Measurements from ENCODE around the gene CEP152.
"Not testable (repeated sequence)": the region's sequence is repeated elsewhere in the genome, so short reads cannot be mapped to it uniquely, and the experiment has no call there.

The CEP152 gene, protein sequence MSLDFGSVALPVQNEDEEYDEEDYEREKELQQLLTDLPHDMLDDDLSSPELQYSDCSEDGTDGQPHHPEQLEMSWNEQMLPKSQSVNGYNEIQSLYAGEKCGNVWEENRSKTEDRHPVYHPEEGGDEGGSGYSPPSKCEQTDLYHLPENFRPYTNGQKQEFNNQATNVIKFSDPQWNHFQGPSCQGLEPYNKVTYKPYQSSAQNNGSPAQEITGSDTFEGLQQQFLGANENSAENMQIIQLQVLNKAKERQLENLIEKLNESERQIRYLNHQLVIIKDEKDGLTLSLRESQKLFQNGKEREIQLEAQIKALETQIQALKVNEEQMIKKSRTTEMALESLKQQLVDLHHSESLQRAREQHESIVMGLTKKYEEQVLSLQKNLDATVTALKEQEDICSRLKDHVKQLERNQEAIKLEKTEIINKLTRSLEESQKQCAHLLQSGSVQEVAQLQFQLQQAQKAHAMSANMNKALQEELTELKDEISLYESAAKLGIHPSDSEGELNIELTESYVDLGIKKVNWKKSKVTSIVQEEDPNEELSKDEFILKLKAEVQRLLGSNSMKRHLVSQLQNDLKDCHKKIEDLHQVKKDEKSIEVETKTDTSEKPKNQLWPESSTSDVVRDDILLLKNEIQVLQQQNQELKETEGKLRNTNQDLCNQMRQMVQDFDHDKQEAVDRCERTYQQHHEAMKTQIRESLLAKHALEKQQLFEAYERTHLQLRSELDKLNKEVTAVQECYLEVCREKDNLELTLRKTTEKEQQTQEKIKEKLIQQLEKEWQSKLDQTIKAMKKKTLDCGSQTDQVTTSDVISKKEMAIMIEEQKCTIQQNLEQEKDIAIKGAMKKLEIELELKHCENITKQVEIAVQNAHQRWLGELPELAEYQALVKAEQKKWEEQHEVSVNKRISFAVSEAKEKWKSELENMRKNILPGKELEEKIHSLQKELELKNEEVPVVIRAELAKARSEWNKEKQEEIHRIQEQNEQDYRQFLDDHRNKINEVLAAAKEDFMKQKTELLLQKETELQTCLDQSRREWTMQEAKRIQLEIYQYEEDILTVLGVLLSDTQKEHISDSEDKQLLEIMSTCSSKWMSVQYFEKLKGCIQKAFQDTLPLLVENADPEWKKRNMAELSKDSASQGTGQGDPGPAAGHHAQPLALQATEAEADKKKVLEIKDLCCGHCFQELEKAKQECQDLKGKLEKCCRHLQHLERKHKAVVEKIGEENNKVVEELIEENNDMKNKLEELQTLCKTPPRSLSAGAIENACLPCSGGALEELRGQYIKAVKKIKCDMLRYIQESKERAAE (N-terminal part only)

DNA sequence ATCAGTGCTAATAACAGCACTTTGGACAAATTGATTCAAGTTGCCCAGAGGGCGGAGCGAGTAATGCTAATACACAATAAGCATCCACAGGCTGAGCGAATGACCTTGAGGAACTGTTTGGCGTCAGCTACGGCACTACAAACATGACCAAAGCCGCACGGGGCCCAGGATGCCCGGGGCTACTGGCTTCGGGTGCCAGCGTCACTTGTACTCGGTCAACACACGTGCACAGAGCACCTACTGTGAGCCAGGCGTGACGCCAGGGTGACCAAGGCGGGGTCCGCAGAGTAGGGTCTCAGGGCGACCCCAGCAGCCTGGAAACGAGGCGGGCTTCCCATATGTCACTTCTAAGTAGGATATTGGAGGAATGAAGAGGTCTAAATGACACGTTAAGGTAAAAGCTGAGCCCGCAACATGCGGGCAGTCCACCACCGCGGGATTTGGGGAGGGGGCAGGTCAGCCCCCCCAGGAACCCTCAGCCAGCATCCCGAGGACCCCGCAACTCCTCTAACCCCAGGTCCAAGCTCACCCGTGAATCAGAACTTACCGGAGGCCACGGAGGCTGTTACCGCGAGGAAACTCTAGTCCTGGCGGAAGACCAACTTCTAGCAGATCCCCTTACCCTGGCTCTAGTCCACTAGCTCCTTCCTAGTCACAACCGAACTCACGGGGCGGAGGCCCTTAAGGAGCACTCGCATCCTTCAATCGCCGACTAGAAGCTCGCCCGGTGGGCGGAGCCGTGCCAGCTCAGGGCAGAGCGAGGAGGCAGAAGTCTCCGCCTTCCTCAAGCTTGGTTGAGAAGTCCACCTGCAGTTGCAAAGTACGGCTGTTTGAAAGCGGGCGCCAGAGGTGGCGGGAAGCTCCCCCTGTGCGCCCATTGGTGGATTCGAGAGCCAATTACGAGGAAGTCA lies at the start of gene CEP152:
TSS of gene CEP152 (minus strand) at position 656 of the 911 bp plus-strand sequence. CDS start 5,420 bp downstream, outside the sequence.
- Mint-ChIP-seq H3K4me3 (peak within 1 kb of the TSS; percentile 86), H3K9me3 (no peaks in the 10 kb centered on the region), H3K27ac (peak within 1 kb of the TSS; percentile 94), H3K4me1 (ENCODE audit: low read depth) (peaks cover 22% of the 10 kb centered on the region), H3K27me3 (peaks cover 3% of the 10 kb centered on the region), H3K36me3 (ENCODE audit: low read depth) (peaks cover 8% of the 10 kb centered on the region)
- intact Hi-C loops (cut with micrococcal nuclease) = loop anchor here (2.0 to 5.0 kb wide), 2 partner anchors 810 to 1337 kb away; partner anchors contain the start of genes DTWD1 and FAM227B

DNA sequence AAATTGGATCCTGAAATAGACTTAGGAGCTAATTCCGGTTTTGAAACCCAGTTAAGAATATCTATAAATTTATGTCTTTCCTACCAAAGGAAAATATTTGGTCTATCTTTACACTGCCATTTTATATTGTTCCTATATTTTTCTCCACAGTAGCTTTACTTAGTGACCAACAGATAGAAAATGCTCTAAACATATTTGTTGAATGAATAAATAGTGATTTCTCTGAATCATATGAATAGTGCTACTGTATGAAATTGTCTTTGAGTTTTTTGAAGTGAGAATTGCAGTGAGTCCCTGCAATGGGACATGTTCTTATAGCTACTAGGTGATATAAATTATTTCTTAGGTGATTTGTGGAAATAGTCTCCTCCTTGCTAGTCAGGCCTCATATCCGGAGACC lies 48.6 kb upstream of the CEP152 start:
- Mint-ChIP-seq H3K4me1 (ENCODE audit: low read depth) (peaks cover 13% of the 10 kb centered on the region), H3K4me3 (no peak overlapping the region), H3K27ac (no peak overlapping the region), H3K9me3 (no peaks in the 10 kb centered on the region), H3K36me3 (ENCODE audit: low read depth) (no peaks in the 10 kb centered on the region), H3K27me3 (no peaks in the 10 kb centered on the region)
- intact Hi-C loops (cut with micrococcal nuclease) = no loop called here

DNA sequence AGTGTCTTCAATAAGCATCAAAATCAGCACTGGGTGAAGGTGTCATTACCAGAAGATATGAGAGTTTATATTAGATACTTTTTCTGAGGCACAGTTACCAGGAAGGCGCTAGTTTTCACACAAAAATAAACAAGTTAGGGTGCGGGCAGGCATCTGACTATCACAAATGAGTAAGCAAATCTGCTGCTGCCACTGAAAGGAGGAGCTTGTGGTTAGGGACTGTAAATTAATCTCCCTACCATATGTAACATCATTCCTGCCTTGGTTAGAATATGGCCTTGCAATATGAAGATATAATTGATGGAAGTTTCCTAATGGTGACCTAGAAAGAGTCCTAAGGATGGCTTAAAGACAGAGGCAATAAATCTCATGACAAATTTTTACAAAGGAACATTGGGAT lies 47.5 kb upstream of the CEP152 start:
- Mint-ChIP-seq H3K4me1 (ENCODE audit: low read depth) (peaks cover 13% of the 10 kb centered on the region), H3K4me3 (no peak overlapping the region), H3K27me3 (no peaks in the 10 kb centered on the region), H3K9me3 (no peaks in the 10 kb centered on the region), H3K27ac (no peak overlapping the region), H3K36me3 (ENCODE audit: low read depth) (no peaks in the 10 kb centered on the region)
- intact Hi-C loops (cut with micrococcal nuclease) = no loop called here

- no peak overlapping the region for H3K4me3 Mint-ChIP-seq
- H3K4me1 Mint-ChIP-seq (ENCODE audit: low read depth) = peaks cover 6% of the 10 kb centered on the region
- intact Hi-C loops (cut with micrococcal nuclease) = no loop called here
- H3K36me3 Mint-ChIP-seq (ENCODE audit: low read depth) = no peaks in the 10 kb centered on the region
- H3K27me3 Mint-ChIP-seq = no peaks in the 10 kb centered on the region
- H3K9me3 Mint-ChIP-seq = no peaks in the 10 kb centered on the region
- no peak overlapping the region for H3K27ac Mint-ChIP-seq
Observed at GRCh38 chr15:48856942-48857341, 46.1 kb upstream of the CEP152 start.

DNA sequence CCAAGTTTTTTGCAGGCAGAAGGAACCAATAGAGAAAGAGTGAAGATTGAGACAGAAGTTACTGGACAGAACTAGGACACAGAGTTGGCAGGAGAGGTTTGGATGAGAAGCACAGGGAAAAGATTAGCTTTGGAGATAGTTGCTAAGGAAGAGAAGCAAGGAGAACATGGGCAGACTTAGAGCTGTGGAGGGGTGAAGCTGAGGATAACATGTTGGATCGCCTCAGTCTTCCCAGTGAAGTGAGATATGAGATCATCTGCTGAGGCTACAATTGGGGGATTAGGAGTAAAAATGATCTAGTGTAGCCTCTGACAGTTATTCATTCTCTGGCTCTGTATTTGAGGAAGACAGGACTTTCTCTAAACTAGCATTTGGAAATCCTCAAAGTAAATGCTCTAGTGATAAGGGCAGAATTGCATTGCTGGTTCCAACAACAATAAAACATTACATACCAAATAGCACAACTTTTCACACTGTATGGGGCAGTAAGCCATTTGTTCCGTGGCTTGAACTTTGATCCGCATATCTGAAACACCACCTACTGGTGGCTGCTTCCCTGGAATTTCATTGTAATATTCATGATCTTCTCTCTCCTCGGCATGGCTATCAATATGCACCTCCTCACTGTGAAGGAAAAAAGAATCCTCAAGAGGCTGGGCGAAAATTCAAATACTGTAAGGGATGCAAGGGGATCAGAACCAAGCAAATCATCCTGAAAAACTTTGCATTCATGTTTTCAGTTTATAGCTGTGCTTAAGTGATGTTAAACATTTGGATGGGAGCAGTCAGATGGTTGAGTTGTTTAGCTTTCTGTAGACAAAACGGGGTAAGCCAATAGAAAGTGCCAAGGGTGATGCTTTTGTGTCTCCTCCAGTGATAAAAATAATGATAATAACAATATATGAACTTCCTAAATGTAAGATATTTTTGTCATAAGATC lies 44.9 kb upstream of the CEP152 start:
- no peaks in the 10 kb centered on the region for H3K36me3 Mint-ChIP-seq (ENCODE audit: low read depth)
- no peak overlapping the region for H3K27ac Mint-ChIP-seq
- peaks cover 6% of the 10 kb centered on the region for H3K4me1 Mint-ChIP-seq (ENCODE audit: low read depth)
- no peak overlapping the region for H3K4me3 Mint-ChIP-seq
- H3K27me3 Mint-ChIP-seq = no peaks in the 10 kb centered on the region
- no peaks in the 10 kb centered on the region for H3K9me3 Mint-ChIP-seq
- intact Hi-C loops (cut with micrococcal nuclease) = no loop called here

GRCh38 chr15:48854434-48854833 lies 43.6 kb upstream of the CEP152 start:
- H3K4me3 Mint-ChIP-seq; H3K27ac Mint-ChIP-seq; H3K4me1 Mint-ChIP-seq (ENCODE audit: low read depth); H3K36me3 Mint-ChIP-seq (ENCODE audit: low read depth); H3K27me3 Mint-ChIP-seq; H3K9me3 Mint-ChIP-seq; intact Hi-C loops (cut with micrococcal nuclease): not testable (repeated sequence)

DNA sequence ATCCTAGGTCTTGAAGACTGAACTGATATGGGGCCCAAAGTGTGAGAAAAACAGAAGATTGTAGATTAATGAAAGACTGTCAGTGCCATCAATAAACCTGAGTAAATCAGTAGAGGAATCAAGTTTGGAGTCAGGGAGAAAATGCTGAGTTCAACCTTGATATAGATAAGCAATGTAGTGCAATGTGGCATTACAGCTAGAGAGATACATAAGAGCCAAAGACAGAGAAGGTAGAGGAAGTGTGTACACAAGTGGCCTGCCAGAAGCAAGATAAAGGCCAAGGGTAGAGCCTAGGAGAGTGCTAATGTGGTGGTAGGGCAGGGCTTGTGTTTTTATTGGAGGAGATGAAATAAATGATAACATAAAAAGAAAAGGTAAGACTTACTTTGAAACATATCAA lies 41.1 kb upstream of the CEP152 start:
- no peak overlapping the region for H3K27ac Mint-ChIP-seq
- no peaks in the 10 kb centered on the region for H3K9me3 Mint-ChIP-seq
- no peaks in the 10 kb centered on the region for H3K36me3 Mint-ChIP-seq (ENCODE audit: low read depth)
- H3K4me1 Mint-ChIP-seq (ENCODE audit: low read depth) = no peaks in the 10 kb centered on the region
- intact Hi-C loops (cut with micrococcal nuclease) = no loop called here
- H3K4me3 Mint-ChIP-seq = no peak overlapping the region
- no peaks in the 10 kb centered on the region for H3K27me3 Mint-ChIP-seq

DNA sequence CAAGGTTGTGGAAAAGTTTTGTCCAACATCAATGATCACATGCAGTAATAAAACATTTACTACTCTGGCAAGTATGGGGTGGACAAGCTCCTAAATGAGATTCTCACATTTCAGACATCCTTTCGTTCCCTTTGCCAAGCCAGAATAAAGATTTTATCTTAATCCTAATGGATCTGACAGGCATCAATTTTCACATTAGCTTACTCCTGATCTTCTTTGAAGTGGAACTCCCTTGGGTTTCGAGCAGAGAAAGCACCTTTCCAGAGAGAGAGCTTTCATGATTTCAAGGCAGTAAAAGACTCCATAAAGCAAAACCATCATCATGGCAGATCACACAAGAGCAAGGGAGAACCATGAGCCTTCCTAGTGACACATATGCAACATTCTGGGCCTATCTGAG lies 39.8 kb upstream of the CEP152 start:
- intact Hi-C loops (cut with micrococcal nuclease) = no loop called here
- Mint-ChIP-seq H3K4me3 (no peak overlapping the region), H3K27me3 (no peaks in the 10 kb centered on the region), H3K36me3 (ENCODE audit: low read depth) (no peaks in the 10 kb centered on the region), H3K9me3 (no peaks in the 10 kb centered on the region), H3K27ac (no peak overlapping the region), H3K4me1 (ENCODE audit: low read depth) (no peaks in the 10 kb centered on the region)

DNA sequence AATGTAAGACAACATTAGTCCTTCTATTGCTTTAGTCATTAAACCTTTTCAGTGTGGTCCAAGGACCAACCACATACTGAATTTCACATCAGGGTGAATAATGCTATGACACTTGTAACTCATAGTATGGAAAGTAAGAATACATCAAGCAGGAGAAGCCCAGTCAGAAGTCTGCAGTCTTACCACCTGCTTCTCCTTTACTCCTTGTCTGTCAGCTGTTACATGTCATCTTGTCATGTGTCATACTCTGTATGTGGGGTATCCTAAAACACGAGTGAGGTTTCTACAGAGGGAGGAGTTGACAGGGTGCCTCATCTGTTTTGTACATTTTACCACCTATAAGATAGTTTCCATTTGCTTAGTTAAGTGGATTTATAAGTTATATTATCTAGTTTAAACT lies 34.3 kb upstream of the CEP152 start:
- Mint-ChIP-seq H3K4me3 (no peak overlapping the region), H3K27ac (no peak overlapping the region), H3K9me3 (no peaks in the 10 kb centered on the region), H3K4me1 (ENCODE audit: low read depth) (no peaks in the 10 kb centered on the region), H3K36me3 (ENCODE audit: low read depth) (no peaks in the 10 kb centered on the region), H3K27me3 (no peaks in the 10 kb centered on the region)
- intact Hi-C loops (cut with micrococcal nuclease) = no loop called here

GRCh38 chr15:48842501-48842900 lies 31.6 kb upstream of the CEP152 start:
- no peaks in the 10 kb centered on the region for H3K9me3 Mint-ChIP-seq
- no peak overlapping the region for H3K27ac Mint-ChIP-seq
- no peaks in the 10 kb centered on the region for H3K4me1 Mint-ChIP-seq (ENCODE audit: low read depth)
- H3K27me3 Mint-ChIP-seq = no peaks in the 10 kb centered on the region
- intact Hi-C loops (cut with micrococcal nuclease) = no loop called here
- H3K36me3 Mint-ChIP-seq (ENCODE audit: low read depth) = no peaks in the 10 kb centered on the region
- H3K4me3 Mint-ChIP-seq = no peak overlapping the region

- H3K9me3 Mint-ChIP-seq = peaks cover 19% of the 10 kb centered on the region
- intact Hi-C loops (cut with micrococcal nuclease) = no loop called here
- no peak overlapping the region for H3K27ac Mint-ChIP-seq
- H3K36me3 Mint-ChIP-seq (ENCODE audit: low read depth) = no peaks in the 10 kb centered on the region
- no peak overlapping the region for H3K4me3 Mint-ChIP-seq
- H3K4me1 Mint-ChIP-seq (ENCODE audit: low read depth) = no peaks in the 10 kb centered on the region
- no peaks in the 10 kb centered on the region for H3K27me3 Mint-ChIP-seq
Observed at GRCh38 chr15:48834756-48835155, 23.9 kb upstream of the CEP152 start.

- Mint-ChIP-seq H3K36me3 (ENCODE audit: low read depth) (no peaks in the 10 kb centered on the region), H3K9me3 (peaks cover 19% of the 10 kb centered on the region), H3K27ac (no peak overlapping the region), H3K4me1 (ENCODE audit: low read depth) (no peaks in the 10 kb centered on the region), H3K27me3 (no peaks in the 10 kb centered on the region), H3K4me3 (no peak overlapping the region)
- intact Hi-C loops (cut with micrococcal nuclease) = no loop called here
Observed at GRCh38 chr15:48833526-48834239, 22.8 kb upstream of the CEP152 start.

Data from dendritic cell treated with granulocyte-macrophage colony-stimulating factor and Interleukin-4, amounts not matched to agents 40 ng/mL and 50 ng/mL, for 4 days (primary cell).